HG03280 (cell line): ENCODE measurements around the gene CRHBP.

Experiments used
- ATAC-seq: cut with Tn5 transposase; IDR thresholded peaks from one replicate; pipeline ENCODE4 v1.9.1; 2021; ENCODE audit warnings: mild to moderate bottlenecking, moderate library complexity; ENCODE audit not compliant: unreplicated experiment

The CRHBP gene

GRCh38 chr5:77012601-77013000 is 59.8 kb downstream of the CRHBP start:
- no peak for ATAC-seq

DNA sequence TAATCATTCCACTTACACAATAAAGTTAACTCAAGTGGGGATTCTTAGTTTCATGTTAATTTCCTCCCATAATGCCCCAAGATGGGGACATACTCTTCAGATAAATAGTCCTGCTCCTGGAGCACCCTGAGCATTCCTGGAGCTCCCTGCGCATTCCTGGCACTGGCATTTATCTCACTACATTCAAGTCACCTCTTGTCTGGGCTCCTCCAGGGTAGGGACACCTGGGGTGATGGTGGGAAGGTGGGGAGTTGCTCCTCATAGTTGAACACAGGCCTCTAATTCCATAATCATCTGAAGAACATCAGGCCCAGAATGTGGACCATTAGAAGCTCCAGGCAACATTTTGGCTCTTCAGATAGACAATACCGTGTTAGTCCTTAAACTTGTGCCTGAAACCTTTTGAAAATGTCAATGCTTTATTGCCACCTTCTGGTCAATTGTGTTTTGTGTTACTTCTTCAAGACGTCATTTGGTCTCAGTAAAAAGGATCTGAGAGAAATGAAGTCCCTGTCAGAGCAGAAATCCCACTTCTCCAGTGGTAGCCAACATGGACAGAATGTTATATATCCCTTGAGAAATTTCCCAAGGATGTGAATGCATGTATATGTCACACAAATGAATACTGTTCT is 63.2 kb downstream of the CRHBP start:
- ATAC-seq: no peak

GRCh38 chr5:77016962-77017361 is 64.1 kb downstream of the CRHBP start:
- ATAC-seq: no peak

- no peak for ATAC-seq
Measured at GRCh38 chr5:77017668-77018067, 64.8 kb downstream of the CRHBP start.
